Activated CD4-positive, alpha-beta T cell treated with anti-CD3 and anti-CD28 coated beads, Interleukin-2, amount 50 U/mL, for 1 hour (primary cell): Measurements from ENCODE around the gene MAP3K5.
A peak's percentile ranks its signal among the peaks of the same experiment; 100 is the strongest.

Source experiments
- DNase-seq: peaks from one replicate; pipeline ENCODE4 v3.0.0-alpha.2; 2020

MAP3K5 gene

GRCh38 chr6:136677344-136677743 is 114.9 kb downstream of the MAP3K5 start:
- DNase-seq, result no peak

DNA sequence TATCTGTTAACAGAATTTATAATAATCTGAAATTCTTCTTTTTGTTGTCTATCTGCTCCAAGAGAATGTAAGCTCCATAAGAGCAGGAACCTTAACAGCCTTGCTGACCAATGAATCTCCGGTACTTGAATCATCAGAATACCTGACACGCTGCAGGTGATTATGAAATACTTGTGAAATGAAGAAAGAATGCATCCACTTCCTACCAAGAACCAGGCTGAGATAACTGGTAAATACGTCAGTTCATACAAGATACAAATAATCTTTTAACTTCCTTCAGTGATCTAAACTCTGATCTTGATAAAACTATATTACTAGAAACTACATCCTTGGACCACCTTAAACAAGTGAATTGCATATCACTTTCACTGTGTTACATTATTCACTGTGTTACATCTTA is 116.2 kb downstream of the MAP3K5 start:
- DNase-seq, result no peak

GRCh38 chr6:136673571-136673970 is 118.7 kb downstream of the MAP3K5 start:
- DNase-seq, result no peak

- no peak for DNase-seq
Observed at GRCh38 chr6:136672144-136672543, 120.1 kb downstream of the MAP3K5 start.

GRCh38 chr6:136669299-136669699 is 123.0 kb downstream of the MAP3K5 start:
- no peak for DNase-seq

- no peak for DNase-seq
Observed at GRCh38 chr6:136668571-136668970, 123.7 kb downstream of the MAP3K5 start.

DNA sequence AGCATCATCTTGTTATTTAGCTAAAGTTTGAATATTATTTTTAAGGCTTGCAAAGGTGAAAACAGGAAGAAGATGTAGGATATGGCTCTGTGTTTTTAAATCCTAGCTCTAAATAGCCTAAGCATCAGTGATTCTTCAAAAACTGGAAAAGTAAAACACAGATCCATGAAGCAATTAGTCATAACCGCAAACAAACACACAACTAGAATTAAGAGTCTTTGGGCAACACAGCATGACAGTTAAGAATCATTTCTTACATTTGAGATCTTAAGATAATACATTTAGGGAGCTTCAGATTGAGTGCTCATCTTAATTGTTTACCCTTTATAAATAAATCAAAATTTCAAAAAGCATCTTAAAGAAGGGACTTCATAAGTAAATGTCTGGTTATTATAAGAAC is 126.2 kb downstream of the MAP3K5 start:
- DNase-seq, result no peak

- no peak for DNase-seq
Observed at GRCh38 chr6:136662347-136663237, 129.7 kb downstream of the MAP3K5 start.

- DNase-seq, result no peak
Observed at GRCh38 chr6:136660727-136661126, 131.6 kb downstream of the MAP3K5 start.

- no peak for DNase-seq
Observed at GRCh38 chr6:136659991-136660499, 132.2 kb downstream of the MAP3K5 start.

DNA sequence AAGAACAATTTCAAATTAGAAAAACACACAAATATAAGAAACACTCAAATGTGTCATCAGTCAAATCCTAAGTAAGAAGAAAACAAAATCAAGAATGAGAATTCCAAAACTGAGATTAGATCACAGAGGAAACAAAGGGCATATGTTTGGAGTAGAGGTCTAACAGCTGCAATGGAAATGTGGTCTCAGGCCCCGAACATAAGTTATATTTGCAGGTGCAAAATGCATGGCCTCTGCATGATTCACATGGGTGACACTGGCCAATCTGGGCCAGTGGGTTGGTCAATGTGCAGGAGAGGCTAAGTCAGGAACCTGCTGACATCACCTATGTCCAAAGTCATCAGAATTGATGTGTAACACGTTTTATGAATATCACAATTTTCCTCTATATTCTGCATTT is 133.6 kb downstream of the MAP3K5 start:
- DNase-seq, result no peak

GRCh38 chr6:136657666-136658065 is 134.6 kb downstream of the MAP3K5 start:
- DNase-seq, result no peak

DNA sequence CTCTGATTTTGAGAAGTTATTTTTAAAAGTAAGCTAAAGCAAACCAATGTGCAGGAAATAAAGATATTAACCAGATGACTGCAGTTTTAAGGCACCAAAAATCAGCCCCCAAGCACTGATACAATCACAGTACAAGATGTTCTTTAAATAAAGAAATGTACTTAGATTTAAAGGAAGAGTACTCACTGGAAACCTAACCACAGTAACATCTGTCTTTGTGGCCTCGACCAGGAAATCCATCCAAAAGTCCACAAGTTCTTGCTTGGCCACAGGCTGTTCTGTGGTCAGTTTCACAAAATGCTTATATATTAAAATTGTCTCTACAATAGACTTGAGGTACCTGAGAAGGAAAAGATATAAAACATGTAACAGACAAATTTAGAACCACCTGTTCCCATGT is 136.2 kb downstream of the MAP3K5 start:
- no peak for DNase-seq

DNA sequence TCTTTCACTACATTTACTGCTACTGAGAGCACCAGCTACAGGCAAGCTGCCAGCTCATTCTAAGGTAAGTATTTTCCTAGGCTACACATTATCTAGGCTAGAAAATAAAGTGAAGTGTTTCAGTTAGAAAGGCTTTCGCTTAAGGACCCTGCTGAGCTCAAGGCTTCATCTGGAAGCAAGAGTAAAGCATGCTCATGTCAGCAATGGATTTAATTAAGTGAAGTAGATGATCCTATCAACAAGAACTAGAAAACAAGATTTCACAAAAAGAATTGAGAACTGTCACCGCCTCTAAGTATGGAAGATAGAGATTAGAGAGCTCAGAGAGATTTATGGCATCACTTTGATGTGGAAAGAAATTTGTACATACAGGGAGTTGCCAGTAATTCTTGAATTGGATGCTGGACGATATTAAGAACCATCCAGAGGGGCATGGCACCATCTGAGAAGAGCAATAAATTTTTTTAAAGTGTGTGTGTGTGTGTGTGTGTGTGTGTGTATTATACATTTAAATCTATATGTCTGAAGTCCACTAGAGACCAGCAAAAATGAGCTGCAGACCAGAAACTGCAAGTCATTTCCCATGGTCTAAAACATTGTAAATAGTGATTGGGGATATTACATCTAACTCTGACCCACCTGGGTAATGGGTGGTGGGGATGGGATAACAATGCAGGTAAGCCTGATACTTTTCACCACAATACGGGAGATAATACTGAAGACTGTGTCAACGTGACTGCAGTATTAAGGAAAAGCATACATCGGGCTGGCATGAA is 136.8 kb downstream of the MAP3K5 start:
- DNase-seq, result no peak

DNA sequence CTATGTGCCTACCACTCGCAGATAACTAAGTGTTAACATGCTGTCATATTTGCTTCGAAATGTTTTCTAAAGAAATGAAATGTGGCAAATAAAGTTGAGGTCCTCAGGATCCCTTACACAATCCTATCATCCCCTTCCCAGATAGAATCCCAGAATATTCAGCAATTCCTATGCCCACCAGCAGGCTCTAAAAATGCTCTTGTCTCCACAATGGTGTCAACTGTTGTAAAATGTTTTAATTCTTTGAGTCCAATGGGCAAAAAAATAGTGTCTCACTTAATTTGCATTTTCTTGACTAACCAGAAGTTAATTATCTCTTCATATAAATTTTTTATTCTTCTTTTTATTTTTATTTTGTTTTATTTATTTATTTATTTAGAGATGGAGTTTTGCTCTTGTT is 138.2 kb downstream of the MAP3K5 start:
- DNase-seq, result no peak

DNA sequence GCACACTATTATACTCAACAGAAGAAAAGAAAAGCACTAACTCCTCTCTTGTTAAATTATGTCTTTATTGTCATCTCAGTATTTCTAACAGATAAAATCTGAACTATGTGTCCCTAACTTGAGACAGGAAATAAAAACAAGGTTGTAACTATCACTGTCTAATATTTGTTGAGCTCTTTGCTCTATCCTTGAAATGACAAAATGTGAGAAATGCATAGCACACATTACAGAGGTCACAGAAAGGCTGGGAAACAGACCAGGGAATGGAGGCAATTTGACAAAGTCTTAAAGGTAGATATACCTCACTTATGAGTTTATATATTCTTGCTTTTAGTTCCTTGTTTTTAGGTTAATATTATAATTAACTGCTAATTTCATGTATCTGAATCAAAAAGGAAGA is 139.6 kb downstream of the MAP3K5 start:
- no peak for DNase-seq

GRCh38 chr6:136651982-136652381 is 140.3 kb downstream of the MAP3K5 start:
- no peak for DNase-seq

- peak; percentile 30 for DNase-seq
Observed at GRCh38 chr6:136647363-136647852, 144.9 kb downstream of the MAP3K5 start.

- DNase-seq, result no peak
Observed at GRCh38 chr6:136646377-136646776, 145.9 kb downstream of the MAP3K5 start.

- DNase-seq, result no peak
Observed at GRCh38 chr6:136644597-136644952, 147.7 kb downstream of the MAP3K5 start.

GRCh38 chr6:136643850-136644596 is 148.3 kb downstream of the MAP3K5 start:
- peak; percentile 83 for DNase-seq

DNA sequence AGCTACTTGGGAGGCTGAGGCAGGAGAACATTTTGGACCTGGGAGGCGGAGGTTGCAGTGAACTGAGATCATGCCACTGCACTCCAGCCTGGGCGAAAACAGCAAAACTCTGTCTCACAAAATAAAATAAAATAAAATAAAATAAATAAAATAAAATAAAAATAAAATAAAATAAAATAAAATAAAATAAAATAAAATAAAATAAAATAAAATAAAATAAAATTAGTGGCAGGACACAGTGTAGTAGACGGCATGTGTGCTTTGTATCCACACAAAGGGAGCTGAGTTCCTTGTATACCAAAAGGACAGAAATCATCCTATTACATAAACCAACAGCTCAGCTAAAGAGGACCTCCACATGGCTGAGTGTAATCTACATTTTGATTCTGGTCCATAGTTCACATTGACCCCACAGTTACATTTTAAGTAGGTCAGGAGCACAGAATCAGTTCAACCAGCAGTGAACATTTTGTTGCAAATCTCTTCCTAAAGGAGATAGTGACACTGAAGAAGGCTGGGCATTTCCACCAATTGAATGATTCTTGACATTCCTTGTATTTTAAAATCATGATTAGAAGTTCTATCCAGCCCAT is 150.3 kb downstream of the MAP3K5 start:
- no peak for DNase-seq

DNA sequence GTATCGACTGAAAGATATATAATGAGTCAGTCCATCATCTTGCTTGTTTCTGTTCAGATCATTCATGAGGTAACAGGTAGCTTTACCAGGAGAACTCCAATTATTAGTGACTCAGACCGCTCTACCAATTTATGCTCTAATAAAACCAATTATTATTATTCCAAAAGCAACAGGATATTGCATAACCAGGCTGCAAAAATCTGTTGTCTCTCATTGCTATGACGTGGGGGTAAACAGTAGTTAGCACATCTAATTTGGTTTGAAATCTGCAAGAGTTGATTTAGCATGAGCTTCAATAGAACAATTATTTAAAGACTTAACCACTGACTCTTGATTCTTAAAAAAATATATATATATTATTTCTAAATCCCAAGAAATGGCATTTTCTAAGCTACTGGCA is 151.1 kb downstream of the MAP3K5 start:
- no peak for DNase-seq
